Naive B cell (primary cell): ENCODE results near the gene MACO1. TPM values are rescaled to one million over a fixed set of nuclear protein-coding genes. Genes with fewer than 3 reads are reported as not detected.
"Not testable (repeated sequence)": the region's sequence is repeated elsewhere in the genome, so short reads cannot be mapped to it uniquely, and the experiment has no call there.

Source experiments
- ATAC-seq, 2 donors: fragments of 150-1000 bp; cut with Tn5 transposase; 2 replicates each; pipeline ENCODE4 v1.10.0; 2021; ENCODE audit warnings: low read depth in 2 of 2, mild to moderate bottlenecking in 2 of 2, moderate library complexity in 2 of 2
- DNase-seq: peaks from one replicate; pipeline ENCODE4 v3.0.0; 2022
- H3K27ac Mint-ChIP-seq, 6 donors: one replicate each; pipeline ENCODE4 v1.8.0; 2020 to 2022; ENCODE audit warnings: mild to moderate bottlenecking in 6 of 6, mixed read lengths in 6 of 6, moderate library complexity in 5 of 6, inconsistent platforms in 2 of 6
- H3K27me3 Mint-ChIP-seq, 3 donors: one replicate each; pipeline ENCODE4 v1.8.0; 2021 to 2022; ENCODE audit warnings: mixed read lengths in 3 of 3, mild to moderate bottlenecking in 1 of 3
- H3K36me3 Mint-ChIP-seq, 2 donors: one replicate each; pipeline ENCODE4 v1.8.0; 2020 to 2022; ENCODE audit warnings: mixed read lengths in 2 of 2, inconsistent platforms in 1 of 2, mild to moderate bottlenecking in 1 of 2
- H3K4me1 Mint-ChIP-seq, 3 donors: one replicate each; pipeline ENCODE4 v1.8.0; 2020 to 2022; ENCODE audit warnings: mixed read lengths in 3 of 3, inconsistent platforms in 1 of 3, mild to moderate bottlenecking in 1 of 3, moderate library complexity in 1 of 3
- H3K4me3 Mint-ChIP-seq, 8 donors: one replicate each; pipeline ENCODE4 v1.8.0; 2020 to 2022; ENCODE audit warnings: mild to moderate bottlenecking in 8 of 8, mixed read lengths in 8 of 8, moderate library complexity in 8 of 8, inconsistent platforms in 2 of 8
- H3K9me3 Mint-ChIP-seq, 7 donors: one replicate each; pipeline ENCODE4 v1.8.0; 2020 to 2022; ENCODE audit warnings: mixed read lengths in 7 of 7, mild to moderate bottlenecking in 5 of 7, inconsistent platforms in 2 of 7, moderate library complexity in 1 of 7
- polyA plus RNA-seq, 6 donors: library from polyadenylated mRNA; unstranded; fragments of 300-500 nt; fragmentation: Illumina TruSeq; gene quantifications; one replicate each; pipeline ENCODE4 v1.2.3, GENCODE V29; 2021; ENCODE audit warnings: low read depth in 6 of 6

Gene MACO1
- polyA plus RNA-seq, 6 donors from 2014 or later = 2.7 to 9.9 (median 7.2) TPM

- not testable (repeated sequence) for H3K4me1 Mint-ChIP-seq, H3K4me3 Mint-ChIP-seq, H3K9me3 Mint-ChIP-seq, H3K27me3 Mint-ChIP-seq, H3K36me3 Mint-ChIP-seq, DNase-seq, ATAC-seq
- peak overlapping the region in 1 of 6 donors; percentile 12 for H3K27ac Mint-ChIP-seq
These were observed 20.9 kb upstream of the MACO1 start for GRCh38 chr1:25409641-25410427.

- H3K4me1 Mint-ChIP-seq, H3K36me3 Mint-ChIP-seq, ATAC-seq, DNase-seq, H3K27me3 Mint-ChIP-seq, H3K9me3 Mint-ChIP-seq, H3K27ac Mint-ChIP-seq, H3K4me3 Mint-ChIP-seq: not testable (repeated sequence)
These were observed 17.6 kb upstream of the MACO1 start for GRCh38 chr1:25412872-25413623.

- not testable (repeated sequence) for DNase-seq, H3K9me3 Mint-ChIP-seq, H3K4me3 Mint-ChIP-seq, ATAC-seq, H3K36me3 Mint-ChIP-seq, H3K4me1 Mint-ChIP-seq, H3K27me3 Mint-ChIP-seq
- H3K27ac Mint-ChIP-seq = peak overlapping the region in 1 of 6 donors; percentile 33
These were observed 16.5 kb upstream of the MACO1 start for GRCh38 chr1:25414157-25414556.

GRCh38 chr1:25414578-25414977, 16.1 kb upstream of the MACO1 start:
- not testable (repeated sequence) for ATAC-seq, H3K4me1 Mint-ChIP-seq, H3K9me3 Mint-ChIP-seq, H3K27me3 Mint-ChIP-seq, DNase-seq, H3K36me3 Mint-ChIP-seq, H3K27ac Mint-ChIP-seq, H3K4me3 Mint-ChIP-seq

GRCh38 chr1:25417280-25417679, 13.4 kb upstream of the MACO1 start:
- H3K27me3 Mint-ChIP-seq, H3K9me3 Mint-ChIP-seq, ATAC-seq, H3K36me3 Mint-ChIP-seq, H3K4me1 Mint-ChIP-seq, H3K4me3 Mint-ChIP-seq, DNase-seq, H3K27ac Mint-ChIP-seq: not testable (repeated sequence)

GRCh38 chr1:25419339-25419738, 11.4 kb upstream of the MACO1 start:
- not testable (repeated sequence) for H3K4me1 Mint-ChIP-seq, H3K4me3 Mint-ChIP-seq, ATAC-seq, H3K36me3 Mint-ChIP-seq, H3K27me3 Mint-ChIP-seq, H3K9me3 Mint-ChIP-seq, H3K27ac Mint-ChIP-seq, DNase-seq

GRCh38 chr1:25420715-25421114, 10.0 kb upstream of the MACO1 start, which contains the start of gene RHCE:
Gene RHCE, minus strand, starts transcription at chr1:25420825. Its CDS starts 39 bp downstream, at chr1:25420786.
- not testable (repeated sequence) for H3K27ac Mint-ChIP-seq, H3K4me3 Mint-ChIP-seq, H3K4me1 Mint-ChIP-seq, ATAC-seq, H3K36me3 Mint-ChIP-seq, H3K27me3 Mint-ChIP-seq, H3K9me3 Mint-ChIP-seq, DNase-seq

GRCh38 chr1:25423206-25423605, 7.5 kb upstream of the MACO1 start:
- not testable (repeated sequence) for H3K4me3 Mint-ChIP-seq, ATAC-seq

GRCh38 chr1:25425098-25426085, 5.3 kb upstream of the MACO1 start:
- DNase-seq = no peak
- no peaks in the 10 kb centered on the region for H3K9me3 Mint-ChIP-seq

More at GRCh38 chr1:25423206-25423605, 7.5 kb upstream of the MACO1 start:
- H3K27me3 Mint-ChIP-seq, H3K27ac Mint-ChIP-seq, H3K36me3 Mint-ChIP-seq, H3K4me1 Mint-ChIP-seq, DNase-seq, H3K9me3 Mint-ChIP-seq: not testable (repeated sequence)

GRCh38 chr1:25427696-25428095, 3.0 kb upstream of the MACO1 start:
- ATAC-seq (no peak), DNase-seq (no peak)
- H3K27me3 Mint-ChIP-seq = peaks cover 0 to 7% (median 3%) of the 10 kb centered on the region in 3 donors
- H3K36me3 Mint-ChIP-seq = no peaks in the 10 kb centered on the region
- no peaks in the 10 kb centered on the region for H3K9me3 Mint-ChIP-seq
- peak overlapping the region in 2 of 6 donors; percentile 54 to 90 for H3K27ac Mint-ChIP-seq
- H3K4me3 Mint-ChIP-seq = peak overlapping the region in 1 of 8 donors; percentile 99
- peaks cover 9 to 16% (median 11%) of the 10 kb centered on the region in 3 donors for H3K4me1 Mint-ChIP-seq

More at GRCh38 chr1:25425098-25426085, 5.3 kb upstream of the MACO1 start:
- H3K36me3 Mint-ChIP-seq = no peaks in the 10 kb centered on the region
- ATAC-seq = no peak
- H3K27ac Mint-ChIP-seq = no peak overlapping the region
- H3K27me3 Mint-ChIP-seq = peaks cover 0 to 7% (median 3%) of the 10 kb centered on the region in 3 donors
- peaks cover 0 to 5% (median 0%) of the 10 kb centered on the region in 3 donors for H3K4me1 Mint-ChIP-seq
- H3K4me3 Mint-ChIP-seq = peak overlapping the region in 1 of 8 donors; percentile 15

- Mint-ChIP-seq H3K4me1 (peaks cover 11 to 26% (median 20%) of the 10 kb centered on the region in 3 donors), H3K27ac (peak overlapping the region in 3 of 6 donors; percentile 21 to 94 (median 81)), H3K36me3 (no peaks in the 10 kb centered on the region), H3K9me3 (no peaks in the 10 kb centered on the region), H3K4me3 (peak overlapping the region in 7 of 8 donors; percentile 17 to 99 (median 76)), H3K27me3 (peaks cover 0 to 3% (median under 1%) of the 10 kb centered on the region in 3 donors)
- DNase-seq (no peak), ATAC-seq (no peak)
These were observed 2.1 kb upstream of the MACO1 start for GRCh38 chr1:25428475-25429166.
